Measurements from ENCODE around the gene MRGPRX3. TPM values are rescaled to one million over a fixed set of nuclear protein-coding genes. Genes with fewer than 3 reads are reported as not detected.
A peak's percentile ranks its signal among the peaks of the same experiment; 100 is the strongest.

Gene MRGPRX3
- total RNA-seq, 1 donor from 2014 or later, result not detected

DNA sequence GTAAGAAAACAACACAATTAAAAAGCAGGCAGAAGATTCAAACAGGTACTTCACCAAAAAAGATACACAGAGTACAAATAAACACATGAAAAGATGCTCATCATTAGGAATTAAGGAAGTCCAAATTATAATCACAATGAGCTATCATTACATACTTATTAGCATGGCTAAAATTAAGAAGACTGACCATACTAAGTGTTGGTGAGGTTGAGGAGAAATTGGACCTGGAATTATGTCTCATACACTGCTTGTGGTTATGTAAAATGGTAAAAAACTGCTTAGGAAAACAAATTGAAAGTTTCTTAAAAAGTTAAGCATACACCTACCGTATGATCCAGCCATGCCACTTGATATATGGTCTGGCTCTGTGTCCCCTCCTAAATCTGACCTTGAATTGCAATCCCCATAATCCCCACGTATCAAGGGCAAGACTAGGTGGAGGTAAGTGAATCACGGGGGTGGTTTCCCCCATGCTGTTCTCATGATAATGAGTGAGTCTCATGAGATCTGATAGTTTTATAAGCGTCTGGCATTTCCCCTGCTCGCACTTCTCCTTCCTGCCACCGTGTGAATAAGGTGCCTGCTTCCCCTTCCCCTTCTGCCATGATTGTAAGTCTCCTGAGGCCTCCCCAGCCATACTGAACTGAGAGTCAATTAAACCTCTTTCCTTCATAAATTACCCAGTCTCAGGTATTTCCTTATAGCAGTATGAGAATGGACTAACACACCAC lies 31.3 kb upstream of the MRGPRX3 start:
- Mint-ChIP-seq H3K4me3 (ENCODE audit: unreplicated experiment) (no peak overlapping the region), H3K27ac (ENCODE audit: unreplicated experiment) (no peak overlapping the region), H3K27me3 (ENCODE audit: unreplicated experiment) (peaks cover 1% of the 10 kb centered on the region), H3K9me3 (ENCODE audit: unreplicated experiment) (no peaks in the 10 kb centered on the region), H3K4me1 (ENCODE audit: low read depth, unreplicated experiment) (no peaks in the 10 kb centered on the region), H3K36me3 (ENCODE audit: unreplicated experiment) (no peaks in the 10 kb centered on the region)
- DNase-seq, result no peak
- no peak for TF ChIP-seq CTCF (IDR thresholded peaks at IDR 0.05; ENCODE audit: partially characterized antibody, unreplicated experiment)

DNA sequence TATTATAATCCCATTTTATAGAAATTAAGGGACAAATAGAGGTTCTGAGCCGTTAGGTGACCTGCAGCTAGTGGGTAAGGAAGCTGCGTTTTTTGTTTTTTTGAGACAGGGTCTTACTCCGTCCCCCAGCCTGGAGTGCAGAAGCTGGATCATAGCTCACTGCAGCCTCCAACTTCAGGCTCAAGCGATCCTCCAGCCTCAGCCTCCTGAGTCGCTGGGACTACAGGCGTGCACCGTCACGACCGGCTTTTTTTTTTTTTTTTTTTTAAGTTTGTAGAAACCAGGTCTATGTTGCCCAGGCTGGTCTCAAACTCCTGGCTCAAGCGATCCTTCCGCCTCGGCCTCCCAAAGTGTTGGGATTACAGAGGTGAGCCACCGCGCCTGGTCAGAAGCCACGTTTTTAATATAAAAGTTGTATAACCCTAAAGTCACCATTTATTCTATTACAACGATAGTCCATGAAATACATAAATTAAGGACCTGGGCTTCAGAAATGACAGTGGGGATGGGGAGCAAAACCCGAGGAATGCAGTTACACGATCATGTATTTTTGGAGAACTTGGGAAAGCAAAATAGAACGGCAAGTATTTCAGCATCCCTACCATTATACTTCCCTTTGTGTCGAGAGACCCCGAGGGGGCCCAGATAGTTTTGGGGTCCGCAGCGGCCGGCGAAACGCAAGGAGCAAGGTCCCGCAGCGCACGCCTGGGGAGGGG lies 27.1 kb upstream of the MRGPRX3 start:
- peak overlapping the region; percentile 95 for H3K4me3 Mint-ChIP-seq (ENCODE audit: unreplicated experiment)
- TF ChIP-seq CTCF (IDR thresholded peaks at IDR 0.05; ENCODE audit: partially characterized antibody, unreplicated experiment), result no peak
- peak overlapping the region; percentile 69 for H3K27ac Mint-ChIP-seq (ENCODE audit: unreplicated experiment)
- H3K36me3 Mint-ChIP-seq (ENCODE audit: unreplicated experiment), result no peaks in the 10 kb centered on the region
- no peaks in the 10 kb centered on the region for H3K9me3 Mint-ChIP-seq (ENCODE audit: unreplicated experiment)
- DNase-seq, result no peak
- peaks cover 2% of the 10 kb centered on the region for H3K27me3 Mint-ChIP-seq (ENCODE audit: unreplicated experiment)
- H3K4me1 Mint-ChIP-seq (ENCODE audit: low read depth, unreplicated experiment), result no peaks in the 10 kb centered on the region

- Mint-ChIP-seq H3K4me1 (ENCODE audit: low read depth, unreplicated experiment) (no peaks in the 10 kb centered on the region), H3K27me3 (ENCODE audit: unreplicated experiment) (peaks cover 2% of the 10 kb centered on the region), H3K36me3 (ENCODE audit: unreplicated experiment) (no peaks in the 10 kb centered on the region), H3K9me3 (ENCODE audit: unreplicated experiment) (no peaks in the 10 kb centered on the region), H3K4me3 (ENCODE audit: unreplicated experiment) (peak within 1 kb of the TSS; percentile 95), H3K27ac (ENCODE audit: unreplicated experiment) (peak within 1 kb of the TSS; percentile 69)
- peak; percentile 57 for TF ChIP-seq CTCF (IDR thresholded peaks at IDR 0.05; ENCODE audit: partially characterized antibody, unreplicated experiment)
- peak; percentile 97 for DNase-seq
These were observed 26.4 kb upstream of the MRGPRX3 start, which contains the start of gene SAAL1 for GRCh38 chr11:18105802-18106574. Gene SAAL1, minus strand, starts transcription at chr11:18106082. Its CDS starts 41 bp downstream, at chr11:18106041.

- DNase-seq, result no peak
- peak overlapping the region; percentile 41 for H3K4me3 Mint-ChIP-seq (ENCODE audit: unreplicated experiment)
- no peaks in the 10 kb centered on the region for H3K9me3 Mint-ChIP-seq (ENCODE audit: unreplicated experiment)
- TF ChIP-seq CTCF (IDR thresholded peaks at IDR 0.05; ENCODE audit: partially characterized antibody, unreplicated experiment), result no peak
- H3K4me1 Mint-ChIP-seq (ENCODE audit: low read depth, unreplicated experiment), result no peaks in the 10 kb centered on the region
- no peaks in the 10 kb centered on the region for H3K36me3 Mint-ChIP-seq (ENCODE audit: unreplicated experiment)
- peaks cover 2% of the 10 kb centered on the region for H3K27me3 Mint-ChIP-seq (ENCODE audit: unreplicated experiment)
- no peak overlapping the region for H3K27ac Mint-ChIP-seq (ENCODE audit: unreplicated experiment)
These were observed 25.7 kb upstream of the MRGPRX3 start for GRCh38 chr11:18106688-18107087.
